Neural cell (in vitro differentiated cells): Measurements from ENCODE around the gene INSM1.
A peak's percentile ranks its signal among the peaks of the same experiment; 100 is the strongest.

ENCODE experiments used
- CTCF ChIP-seq: fragments of 450-650 bp; IDR thresholded peaks from 2 replicates; pipeline ENCODE4 v1.5.1; 2014; ENCODE audit warnings: antibody characterized with exemption, mild to moderate bottlenecking, moderate library complexity; ENCODE audit not compliant: poor library complexity, severe bottlenecking
- EP300 ChIP-seq: fragments of 450-650 bp; conservative IDR thresholded peaks from 2 replicates; pipeline ENCODE4 v1.6.1; 2014; ENCODE audit warnings: antibody characterized with exemption, mild to moderate bottlenecking, moderate library complexity; ENCODE audit not compliant: poor library complexity, severe bottlenecking
- REST ChIP-seq: IDR thresholded peaks from 2 replicates; pipeline ENCODE4 v1.6.1; 2012; ENCODE audit warnings: borderline replicate concordance

GRCh38 chr20:20366876-20367574, 879 bp upstream of the INSM1 start:
- no peak for TF ChIP-seq CTCF
- no peak for TF ChIP-seq EP300
- peak; percentile 32 for TF ChIP-seq REST
